ENCODE results near the gene FAM50B.

The FAM50B gene

DNA sequence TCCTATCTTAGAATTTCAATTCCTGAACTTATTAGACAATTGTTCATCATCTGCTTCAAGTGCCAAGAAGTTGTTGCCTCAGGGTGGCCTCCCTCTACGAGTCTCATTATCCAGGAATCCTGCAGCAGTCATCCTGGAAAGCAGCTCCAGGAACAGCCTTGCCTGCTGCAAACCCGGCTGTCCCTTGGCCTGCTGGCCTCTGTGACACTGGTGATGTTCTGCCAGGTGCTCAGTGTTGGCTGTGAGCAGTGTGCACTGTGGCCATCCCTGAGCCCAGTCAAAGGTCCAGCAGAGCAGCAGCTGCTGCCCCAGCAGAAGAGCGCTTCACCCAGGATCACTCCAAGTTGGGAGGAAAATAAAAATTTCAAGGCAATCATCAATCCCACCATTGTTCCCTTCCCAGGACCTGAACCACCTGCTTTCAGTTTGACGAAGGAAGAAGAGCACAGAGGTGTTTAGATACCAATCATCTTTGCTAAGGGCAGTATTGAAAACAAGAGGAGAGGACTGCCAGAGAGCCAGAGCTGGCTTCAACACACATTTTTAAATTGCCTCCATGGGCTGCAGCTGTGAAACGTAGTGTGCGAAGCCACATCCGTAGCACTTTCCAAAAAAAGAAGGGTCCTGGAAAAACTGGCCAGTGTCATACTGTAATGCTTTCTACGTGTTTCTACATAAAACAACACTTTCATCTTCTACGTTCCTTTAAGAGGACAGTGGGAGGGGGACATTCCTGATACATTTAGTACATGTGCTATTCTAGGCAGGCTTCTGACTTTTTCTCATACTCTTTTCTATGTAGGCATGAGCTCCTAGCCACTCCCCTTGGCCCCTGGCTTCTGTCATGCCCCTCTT, 7.2 kb upstream of the FAM50B start:
- Histone ChIP-seq H3K27ac (ENCODE audit: low read depth, low read length) (no peak overlapping the region), H3F3A (ENCODE audit: insufficient read depth) (no peaks in the 10 kb centered on the region), H3K4me2 (ENCODE audit: low read depth, low read length, poor library complexity, severe bottlenecking) (no peak overlapping the region), H3K9me3 (ENCODE audit: insufficient read depth, low read length) (no peaks in the 10 kb centered on the region), H4K20me1 (ENCODE audit: low read depth, low read length) (no peaks in the 10 kb centered on the region), H3K36me3 (ENCODE audit: low read length) (no peaks in the 10 kb centered on the region), H3K4me3 (ENCODE audit: insufficient read depth, low read length, poor library complexity, severe bottlenecking) (no peak overlapping the region), H3K9ac (ENCODE audit: low read length) (no peak overlapping the region), H3K9me2 (replicated peaks; ENCODE audit: insufficient read depth, low read length) (no peaks in the 10 kb centered on the region), H2AFZ (ENCODE audit: low read depth, low read length, severe bottlenecking) (no peak overlapping the region), H3K27me3 (ENCODE audit: low read length) (peaks cover 3% of the 10 kb centered on the region; the same call in 1 of the 2 replicates), H3K79me2 (ENCODE audit: insufficient read depth, low read length) (no peaks in the 10 kb centered on the region)
- TF ChIP-seq EZH2phosphoT487 (conservative IDR thresholded peaks at IDR 0.05; ENCODE audit: low read length), result no peak
- TF ChIP-seq, protein P1, sequence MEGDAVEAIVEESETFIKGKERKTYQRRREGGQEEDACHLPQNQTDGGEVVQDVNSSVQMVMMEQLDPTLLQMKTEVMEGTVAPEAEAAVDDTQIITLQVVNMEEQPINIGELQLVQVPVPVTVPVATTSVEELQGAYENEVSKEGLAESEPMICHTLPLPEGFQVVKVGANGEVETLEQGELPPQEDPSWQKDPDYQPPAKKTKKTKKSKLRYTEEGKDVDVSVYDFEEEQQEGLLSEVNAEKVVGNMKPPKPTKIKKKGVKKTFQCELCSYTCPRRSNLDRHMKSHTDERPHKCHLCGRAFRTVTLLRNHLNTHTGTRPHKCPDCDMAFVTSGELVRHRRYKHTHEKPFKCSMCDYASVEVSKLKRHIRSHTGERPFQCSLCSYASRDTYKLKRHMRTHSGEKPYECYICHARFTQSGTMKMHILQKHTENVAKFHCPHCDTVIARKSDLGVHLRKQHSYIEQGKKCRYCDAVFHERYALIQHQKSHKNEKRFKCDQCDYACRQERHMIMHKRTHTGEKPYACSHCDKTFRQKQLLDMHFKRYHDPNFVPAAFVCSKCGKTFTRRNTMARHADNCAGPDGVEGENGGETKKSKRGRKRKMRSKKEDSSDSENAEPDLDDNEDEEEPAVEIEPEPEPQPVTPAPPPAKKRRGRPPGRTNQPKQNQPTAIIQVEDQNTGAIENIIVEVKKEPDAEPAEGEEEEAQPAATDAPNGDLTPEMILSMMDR (IDR thresholded peaks at IDR 0.05; ENCODE audit: insufficient read depth, low read length, poor library complexity, severe bottlenecking), result no peak

DNA sequence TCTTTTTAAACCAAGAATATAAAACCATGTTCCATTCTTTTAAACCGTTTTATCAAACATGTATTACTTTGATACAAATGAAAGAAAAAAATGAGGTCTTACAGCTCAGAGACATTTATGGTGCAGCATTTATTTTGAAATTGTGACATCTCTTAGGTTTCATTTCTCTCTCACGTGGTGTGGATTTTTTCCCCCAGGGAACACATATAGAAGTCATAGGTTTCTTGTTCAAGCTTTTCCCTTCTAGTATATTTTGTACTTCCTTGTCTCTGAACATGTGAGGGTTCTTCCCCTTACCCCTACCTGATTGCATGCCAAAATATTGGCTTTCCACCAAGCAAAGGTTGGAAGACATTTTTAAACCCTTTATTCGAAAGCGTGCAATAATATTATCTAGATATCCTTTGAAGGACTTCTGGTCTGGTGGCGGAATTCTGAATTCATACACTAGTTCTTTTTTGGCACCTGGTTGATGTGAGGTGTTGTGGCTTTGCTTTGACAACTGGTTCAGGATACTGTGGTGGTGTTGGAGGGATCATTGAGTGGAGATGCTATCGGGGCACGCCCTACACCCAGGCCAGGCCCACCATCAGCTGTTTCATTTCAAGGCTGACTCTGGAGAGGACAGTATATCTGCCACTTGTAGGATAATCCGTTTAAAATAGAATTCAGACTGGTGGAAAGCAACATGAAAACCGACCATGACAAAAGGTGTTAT, 5.6 kb upstream of the FAM50B start:
- Histone ChIP-seq H3K79me2 (ENCODE audit: insufficient read depth, low read length) (no peaks in the 10 kb centered on the region), H3K9me2 (replicated peaks; ENCODE audit: insufficient read depth, low read length) (no peaks in the 10 kb centered on the region), H3K4me3 (ENCODE audit: insufficient read depth, low read length, poor library complexity, severe bottlenecking) (no peak overlapping the region), H3K9ac (ENCODE audit: low read length) (no peak overlapping the region), H3K9me3 (ENCODE audit: insufficient read depth, low read length) (no peaks in the 10 kb centered on the region), H3F3A (ENCODE audit: insufficient read depth) (no peaks in the 10 kb centered on the region), H3K4me2 (ENCODE audit: low read depth, low read length, poor library complexity, severe bottlenecking) (no peak overlapping the region), H4K20me1 (ENCODE audit: low read depth, low read length) (no peaks in the 10 kb centered on the region), H2AFZ (ENCODE audit: low read depth, low read length, severe bottlenecking) (no peak overlapping the region), H3K27ac (ENCODE audit: low read depth, low read length) (no peak overlapping the region), H3K36me3 (ENCODE audit: low read length) (no peaks in the 10 kb centered on the region), H3K27me3 (ENCODE audit: low read length) (peaks cover 3% of the 10 kb centered on the region; the same call in 1 of the 2 replicates)
- TF ChIP-seq, protein P1 (IDR thresholded peaks at IDR 0.05; ENCODE audit: insufficient read depth, low read length, poor library complexity, severe bottlenecking), result no peak
- no peak for TF ChIP-seq EZH2phosphoT487 (conservative IDR thresholded peaks at IDR 0.05; ENCODE audit: low read length)

DNA sequence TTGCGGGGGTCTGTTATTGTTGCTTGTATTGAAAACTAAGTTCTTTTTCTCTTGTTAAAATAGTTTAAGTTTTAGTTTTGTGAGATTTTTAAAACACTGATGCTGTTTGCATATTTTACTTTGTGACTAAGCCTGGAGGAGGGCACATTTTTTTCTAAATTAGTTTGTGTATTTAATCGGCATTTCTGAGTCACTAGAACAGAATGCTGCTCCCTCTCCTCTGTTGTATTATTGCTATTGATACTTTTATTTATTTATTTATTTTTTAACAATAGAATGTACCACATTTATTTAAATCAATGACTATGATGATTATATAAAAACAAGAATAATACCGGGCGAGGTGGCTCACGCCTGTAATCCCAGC, 5.1 kb upstream of the FAM50B start:
- H3K4me2 ChIP-seq (ENCODE audit: low read depth, low read length, poor library complexity, severe bottlenecking), result no peak overlapping the region
- no peak overlapping the region for H2AFZ ChIP-seq (ENCODE audit: low read depth, low read length, severe bottlenecking)
- no peaks in the 10 kb centered on the region for H3F3A ChIP-seq (ENCODE audit: insufficient read depth)
- H3K79me2 ChIP-seq (ENCODE audit: insufficient read depth, low read length), result no peaks in the 10 kb centered on the region
- H3K27me3 ChIP-seq (ENCODE audit: low read length), result peaks cover 3% of the 10 kb centered on the region; the same call in 1 of the 2 replicates
- H3K9ac ChIP-seq (ENCODE audit: low read length), result no peak overlapping the region
- no peaks in the 10 kb centered on the region for H4K20me1 ChIP-seq (ENCODE audit: low read depth, low read length)
- no peak overlapping the region for H3K4me3 ChIP-seq (ENCODE audit: insufficient read depth, low read length, poor library complexity, severe bottlenecking)
- no peaks in the 10 kb centered on the region for H3K9me2 ChIP-seq (replicated peaks; ENCODE audit: insufficient read depth, low read length)
- TF ChIP-seq EZH2phosphoT487 (conservative IDR thresholded peaks at IDR 0.05; ENCODE audit: low read length), result no peak
- TF ChIP-seq, protein P1 (IDR thresholded peaks at IDR 0.05; ENCODE audit: insufficient read depth, low read length, poor library complexity, severe bottlenecking), result no peak
- no peak overlapping the region for H3K27ac ChIP-seq (ENCODE audit: low read depth, low read length)
- no peaks in the 10 kb centered on the region for H3K9me3 ChIP-seq (ENCODE audit: insufficient read depth, low read length)
- H3K36me3 ChIP-seq (ENCODE audit: low read length), result no peaks in the 10 kb centered on the region

Measured in SU-DHL-6 (cell line).